Measurements from ENCODE around the gene ZNF333. TPM values are rescaled to one million over a fixed set of nuclear protein-coding genes. Genes with fewer than 3 reads are reported as not detected.

The ZNF333 gene
- total RNA-seq, 3 donors from 2014 or later: 28.5 to 31.6 (median 29.4) TPM

GRCh38 chr19:14694641-14695266 lies 4.9 kb downstream of the ZNF333 start:
- Histone ChIP-seq H3K36me3 (no peaks in the 10 kb centered on the region), H3K4me1 (no peaks in the 10 kb centered on the region), H3K4me3 (no peak overlapping the region), H3K9me3 (no peaks in the 10 kb centered on the region), H3K27me3 (no peaks in the 10 kb centered on the region), H3K27ac (no peak overlapping the region)
- no peak for DNase-seq (ENCODE audit: low spot score in 2 of 2)
- intact Hi-C loops (cut with DNase I; ENCODE audit: low total_unique reads): no loop called here
- TF ChIP-seq POLR2AphosphoS5 (IDR thresholded peaks at IDR 0.05) (no peak), POLR2A (IDR thresholded peaks at IDR 0.05) (no peak), CTCF (IDR thresholded peaks at IDR 0.05) (no peak)

GRCh38 chr19:14695471-14695870 lies 5.6 kb downstream of the ZNF333 start:
- H3K27me3 ChIP-seq: no peaks in the 10 kb centered on the region
- intact Hi-C loops (cut with DNase I; ENCODE audit: low total_unique reads): no loop called here
- no peaks in the 10 kb centered on the region for H3K9me3 ChIP-seq
- peaks cover under 1% of the 10 kb centered on the region for H3K36me3 ChIP-seq
- TF ChIP-seq POLR2A (IDR thresholded peaks at IDR 0.05): no peak
- no peak for TF ChIP-seq CTCF (IDR thresholded peaks at IDR 0.05)
- no peak for TF ChIP-seq POLR2AphosphoS5 (IDR thresholded peaks at IDR 0.05)
- H3K27ac ChIP-seq: no peak overlapping the region
- H3K4me1 ChIP-seq: no peaks in the 10 kb centered on the region
- H3K4me3 ChIP-seq: no peak overlapping the region
- no peak for DNase-seq (ENCODE audit: low spot score in 2 of 2)

- Histone ChIP-seq H3K4me1 (no peaks in the 10 kb centered on the region), H3K27ac (no peak overlapping the region), H3K4me3 (no peak overlapping the region), H3K36me3 (peaks cover 16% of the 10 kb centered on the region), H3K27me3 (no peaks in the 10 kb centered on the region), H3K9me3 (peaks cover 0 to 3% of the 10 kb centered on the region in 2 donors)
- intact Hi-C loops (cut with DNase I; ENCODE audit: low total_unique reads): no loop called here
- no peak for DNase-seq (ENCODE audit: low spot score in 2 of 2)
- no peak for TF ChIP-seq CTCF (IDR thresholded peaks at IDR 0.05)
- TF ChIP-seq POLR2AphosphoS5 (IDR thresholded peaks at IDR 0.05): no peak
- TF ChIP-seq POLR2A (IDR thresholded peaks at IDR 0.05): no peak
Observed at GRCh38 chr19:14699641-14700040, 9.8 kb downstream of the ZNF333 start.

- DNase-seq (ENCODE audit: low spot score in 2 of 2): no peak
- no peaks in the 10 kb centered on the region for H3K4me1 ChIP-seq
- TF ChIP-seq POLR2A (IDR thresholded peaks at IDR 0.05): no peak
- no peak for TF ChIP-seq CTCF (IDR thresholded peaks at IDR 0.05)
- TF ChIP-seq POLR2AphosphoS5 (IDR thresholded peaks at IDR 0.05): no peak
- no peaks in the 10 kb centered on the region for H3K27me3 ChIP-seq
- peaks cover 25% of the 10 kb centered on the region for H3K36me3 ChIP-seq
- H3K4me3 ChIP-seq: no peak overlapping the region
- H3K27ac ChIP-seq: no peak overlapping the region
- H3K9me3 ChIP-seq: peaks cover 0 to 3% of the 10 kb centered on the region in 2 donors
- intact Hi-C loops (cut with DNase I; ENCODE audit: low total_unique reads): no loop called here
Observed at GRCh38 chr19:14700711-14701375, 11.0 kb downstream of the ZNF333 start.

- Histone ChIP-seq H3K27ac (no peak overlapping the region), H3K4me3 (no peak overlapping the region), H3K4me1 (no peaks in the 10 kb centered on the region), H3K9me3 (peaks cover 0 to 3% of the 10 kb centered on the region in 2 donors), H3K36me3 (peaks cover 34% of the 10 kb centered on the region), H3K27me3 (no peaks in the 10 kb centered on the region)
- intact Hi-C loops (cut with DNase I; ENCODE audit: low total_unique reads): no loop called here
- no peak for TF ChIP-seq POLR2AphosphoS5 (IDR thresholded peaks at IDR 0.05)
- TF ChIP-seq POLR2A (IDR thresholded peaks at IDR 0.05): no peak
- no peak for TF ChIP-seq CTCF (IDR thresholded peaks at IDR 0.05)
- DNase-seq (ENCODE audit: low spot score in 2 of 2): no peak
Observed at GRCh38 chr19:14703833-14704232, 14.0 kb downstream of the ZNF333 start.
